Liver (tissue), 9 donors: ENCODE measurements around the gene MARCHF3. TPM values are rescaled to one million over a fixed set of nuclear protein-coding genes. Genes with fewer than 3 reads are reported as not detected.

Source experiments
- DNase-seq: peaks from one replicate; pipeline ENCODE4 v3.0.0-alpha.2; 2017; ENCODE audit warnings: low spot score
- H3K27ac ChIP-seq, 2 donors: one replicate each; pipeline ENCODE4 v1.7.0; 2013; ENCODE audit warnings: inconsistent platforms in 2 of 2, low read length in 2 of 2, control low read depth in 1 of 2, low read depth in 1 of 2, mild to moderate bottlenecking in 1 of 2
- H3K27me3 ChIP-seq, 4 donors: one replicate each; pipeline versions ENCODE4 v1.6.1 to v1.7.0; 2013; ENCODE audit warnings: low read length in 3 of 4, inconsistent platforms in 1 of 4, mild to moderate bottlenecking in 1 of 4, moderate library complexity in 1 of 4; ENCODE audit not compliant: control insufficient read depth in 4 of 4, insufficient read depth in 4 of 4
- H3K36me3 ChIP-seq, 4 donors: one replicate each; pipeline versions ENCODE4 v1.6.1 to v1.7.0; 2013; ENCODE audit warnings: low read length in 3 of 4, mild to moderate bottlenecking in 3 of 4, low read depth in 1 of 4, moderate library complexity in 1 of 4; ENCODE audit not compliant: control insufficient read depth in 4 of 4, insufficient read depth in 3 of 4
- H3K4me1 ChIP-seq, 4 donors: one replicate each; pipeline versions ENCODE4 v1.6.1 to v1.7.0; 2013; ENCODE audit warnings: low read length in 3 of 4, mild to moderate bottlenecking in 3 of 4, moderate library complexity in 1 of 4; ENCODE audit not compliant: control insufficient read depth in 4 of 4, insufficient read depth in 4 of 4
- H3K4me3 ChIP-seq, 3 donors: one replicate each; pipeline versions ENCODE4 v1.6.1 to v1.7.0; 2013; ENCODE audit warnings: low read length in 3 of 3, control low read depth in 1 of 3, low read depth in 1 of 3, mild to moderate bottlenecking in 1 of 3
- H3K9ac ChIP-seq, 2 donors: one replicate each; pipeline ENCODE4 v1.7.0; 2013; ENCODE audit warnings: low read length in 2 of 2, mild to moderate bottlenecking in 2 of 2, moderate library complexity in 2 of 2, control low read depth in 1 of 2, low read depth in 1 of 2
- H3K9me3 ChIP-seq, 4 donors: one replicate each; pipeline versions ENCODE4 v1.6.1 to v1.7.0; 2013; ENCODE audit warnings: low read length in 3 of 4; ENCODE audit not compliant: control insufficient read depth in 4 of 4
- ATF3 ChIP-seq: IDR thresholded peaks from 2 replicates; pipeline ENCODE4 v1.6.1; 2016; ENCODE audit warnings: antibody characterized with exemption
- CTCF ChIP-seq: fragments of 150-350 bp; IDR thresholded peaks from 2 replicates; pipeline ENCODE4 v1.5.1; 2017; ENCODE audit warnings: improper control_type of control experiment, low read depth, low read length; ENCODE audit not compliant: missing input control
- EGR1 ChIP-seq, 2 donors: IDR thresholded peaks; 2 replicates each; pipeline ENCODE4 v1.6.1; 2016 to 2018; ENCODE audit warnings: antibody characterized with exemption in 2 of 2, low read depth in 2 of 2
- FOXA1 ChIP-seq: IDR thresholded peaks from 2 replicates; pipeline ENCODE4 v1.6.1; 2016; ENCODE audit warnings: antibody characterized with exemption
- FOXA2 ChIP-seq: IDR thresholded peaks from 2 replicates; pipeline ENCODE4 v1.6.1; 2016; ENCODE audit warnings: antibody characterized with exemption
- GABPA ChIP-seq, 2 donors: IDR thresholded peaks in 1 of 2; conservative IDR thresholded peaks in 1 of 2; 2 replicates each; pipeline ENCODE4 v1.6.1; 2016; ENCODE audit warnings: antibody characterized with exemption in 2 of 2, mild to moderate bottlenecking in 1 of 2, moderate library complexity in 1 of 2
- HNF4A ChIP-seq, 2 donors: conservative IDR thresholded peaks; 2 replicates each; pipeline ENCODE4 v1.6.1; 2016; ENCODE audit warnings: antibody characterized with exemption in 2 of 2, mild to moderate bottlenecking in 2 of 2
- HNF4G ChIP-seq: IDR thresholded peaks from 2 replicates; pipeline ENCODE4 v1.6.1; 2016; ENCODE audit warnings: antibody characterized with exemption
- JUND ChIP-seq, 2 donors: IDR thresholded peaks; 2 replicates each; pipeline ENCODE4 v1.6.1; 2016; ENCODE audit warnings: antibody characterized with exemption in 2 of 2
- MAX ChIP-seq: IDR thresholded peaks from 2 replicates; pipeline ENCODE4 v1.6.1; 2016; ENCODE audit warnings: antibody characterized with exemption
- NR2F2 ChIP-seq: IDR thresholded peaks from 2 replicates; pipeline ENCODE4 v1.6.1; 2016; ENCODE audit warnings: antibody characterized with exemption
- RAD21 ChIP-seq, 2 donors: IDR thresholded peaks; 2 replicates each; pipeline ENCODE4 v1.6.1; 2016; ENCODE audit warnings: antibody characterized with exemption in 2 of 2, mild to moderate bottlenecking in 2 of 2
- REST ChIP-seq: IDR thresholded peaks from 2 replicates; pipeline ENCODE4 v1.6.1; 2016; ENCODE audit warnings: antibody characterized with exemption, mild to moderate bottlenecking
- RXRA ChIP-seq, 2 donors: IDR thresholded peaks; 2 replicates each; pipeline ENCODE4 v1.6.1; 2017 to 2018; ENCODE audit warnings: antibody characterized with exemption in 2 of 2, mild to moderate bottlenecking in 1 of 2
- SP1 ChIP-seq: IDR thresholded peaks from 2 replicates; pipeline ENCODE4 v1.6.1; 2018; ENCODE audit warnings: antibody characterized with exemption, mild to moderate bottlenecking
- TAF1 ChIP-seq: conservative IDR thresholded peaks from 2 replicates; pipeline ENCODE4 v1.6.1; 2016; ENCODE audit warnings: antibody characterized with exemption, mild to moderate bottlenecking
- YY1 ChIP-seq: IDR thresholded peaks from 2 replicates; pipeline ENCODE4 v1.6.1; 2016; ENCODE audit warnings: antibody characterized with exemption, mild to moderate bottlenecking
- ZBTB33 ChIP-seq: IDR thresholded peaks from 2 replicates; pipeline ENCODE4 v1.6.1; 2016; ENCODE audit warnings: antibody characterized with exemption
- WGBS: extraction: QIAGEN DNeasy Blood & Tissue Kit; methylation state at CpG from one replicate; pipeline ENCODE4 v1.1.7; 2013; 5-methylcytosine and 5-hydroxymethylcytosine counted together
- polyA plus RNA-seq, 2 donors: library from polyadenylated mRNA; stranded (reverse) in 1 of 2; unstranded in 1 of 2; fragments of 200-250 nt in 1 of 2; fragments of >200 nt in 1 of 2; fragmentation: Nextera tagmentation in 1 of 2; extraction: Ambion mirVana in 1 of 2; gene quantifications; one replicate each; pipeline versions ENCODE4 v1.2.1 to v1.2.3, GENCODE V29; 2013 to 2015
- total RNA-seq, 2 donors: library from RNA; depleted of rRNA; stranded (reverse); fragments of >200 nt; gene quantifications; one replicate each; pipeline ENCODE4 v1.2.3, GENCODE V29; 2014
- donor health status: healthy.
- donor health status: healthy.
- donor health status: healthy.
- donor health status: healthy.
- donor health status: healthy.

Gene MARCHF3
- total and polyA plus RNA-seq, 4 donors: 0.93 to 51.0 (median 1.4) TPM

GRCh38 chr5:127064253-127064840, 34.0 kb upstream of the MARCHF3 start (continued):
- no peak for TF ChIP-seq SP1
- TF ChIP-seq NR2F2: no peak
- TF ChIP-seq RAD21 (IDR thresholded peaks at IDR 0.05): no peak
- no peak for TF ChIP-seq HNF4A (conservative IDR thresholded peaks at IDR 0.05)
- no peak for TF ChIP-seq FOXA2
- TF ChIP-seq MAX: no peak

- DNase-seq: no peak
- Histone ChIP-seq H3K27ac (no peak overlapping the region), H3K9me3 (no peaks in the 10 kb centered on the region), H3K4me3 (no peak overlapping the region), H3K27me3 (no peaks in the 10 kb centered on the region), H3K36me3 (no peaks in the 10 kb centered on the region), H3K9ac (no peak overlapping the region), H3K4me1 (no peaks in the 10 kb centered on the region)
- 71% methylated on average over 2 of the region's 2 CpGs for WGBS
- TF ChIP-seq TAF1: no peak
- TF ChIP-seq YY1: no peak
- no peak for TF ChIP-seq HNF4A (conservative IDR thresholded peaks at IDR 0.05)
- TF ChIP-seq MAX: no peak
- TF ChIP-seq HNF4G: no peak
- TF ChIP-seq SP1: no peak
- TF ChIP-seq NR2F2: no peak
- TF ChIP-seq GABPA (IDR thresholded peaks at IDR 0.05 in 1 of 2, conservative IDR thresholded peaks at IDR 0.05 in 1 of 2): no peak
- TF ChIP-seq ZBTB33: no peak
- no peak for TF ChIP-seq EGR1 (IDR thresholded peaks at IDR 0.05; ENCODE audit: low read depth in 2 of 2)
- TF ChIP-seq JUND (IDR thresholded peaks at IDR 0.05): no peak
- TF ChIP-seq CTCF: no peak
- no peak for TF ChIP-seq FOXA1
- no peak for TF ChIP-seq REST
- TF ChIP-seq RXRA (IDR thresholded peaks at IDR 0.05): no peak
- no peak for TF ChIP-seq ATF3
- no peak for TF ChIP-seq FOXA2
- no peak for TF ChIP-seq RAD21 (IDR thresholded peaks at IDR 0.05)
Measured at GRCh38 chr5:127063257-127063913, 33.0 kb upstream of the MARCHF3 start.
